HG03575 (cell line): ENCODE results near the gene TUT4.

Source experiments
- ATAC-seq: cut with Tn5 transposase; IDR thresholded peaks from one replicate; pipeline ENCODE4 v1.9.1; 2021; ENCODE audit not compliant: unreplicated experiment, insufficient number of reproducible peaks, low FRiP score; ENCODE audit errors: extremely low read depth

Gene TUT4

GRCh38 chr1:52542085-52542688, 10.7 kb downstream of the TUT4 start:
- no peak for ATAC-seq

- no peak for ATAC-seq
Measured at GRCh38 chr1:52534928-52535764, 17.7 kb downstream of the TUT4 start.

DNA sequence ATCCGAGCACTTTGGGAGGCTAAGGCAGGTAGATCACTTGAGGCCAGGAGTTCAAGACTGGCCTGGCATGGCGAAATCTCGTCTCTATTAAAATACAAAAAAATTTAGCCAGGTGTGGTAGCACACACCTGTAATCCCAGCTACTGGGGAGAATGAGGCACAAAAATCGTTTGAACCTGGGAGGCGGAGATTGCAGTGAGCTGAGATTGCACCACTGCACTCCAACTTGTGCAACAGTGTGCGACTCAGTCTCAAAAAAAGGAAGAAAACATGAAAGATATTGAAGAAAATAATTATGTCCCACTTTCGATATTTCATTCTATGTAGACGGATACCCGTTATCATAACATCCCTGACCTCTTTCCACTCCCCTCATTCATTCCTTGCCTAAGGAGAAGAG, 19.2 kb downstream of the TUT4 start:
- ATAC-seq, result no peak

GRCh38 chr1:52532731-52533327, 20.1 kb downstream of the TUT4 start:
- no peak for ATAC-seq

DNA sequence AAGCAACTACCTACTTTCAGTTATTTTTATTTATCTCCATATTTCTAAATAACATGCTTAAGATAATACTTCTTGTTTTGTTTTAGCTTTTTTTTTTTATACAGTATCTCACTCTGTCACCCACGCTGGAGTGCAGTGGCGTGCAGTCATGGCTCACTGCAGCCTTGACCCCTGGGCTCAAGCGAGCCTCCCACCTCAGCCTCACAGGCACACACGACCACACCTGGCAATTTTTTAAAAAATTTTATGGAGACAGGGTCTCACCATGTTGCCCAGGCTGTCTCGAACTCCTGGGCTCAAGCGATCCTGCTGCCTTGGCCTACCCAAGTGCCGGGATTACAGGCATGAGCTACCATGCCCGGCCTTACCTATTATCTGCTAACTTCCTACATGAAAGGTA, 20.6 kb downstream of the TUT4 start:
- ATAC-seq, result no peak

DNA sequence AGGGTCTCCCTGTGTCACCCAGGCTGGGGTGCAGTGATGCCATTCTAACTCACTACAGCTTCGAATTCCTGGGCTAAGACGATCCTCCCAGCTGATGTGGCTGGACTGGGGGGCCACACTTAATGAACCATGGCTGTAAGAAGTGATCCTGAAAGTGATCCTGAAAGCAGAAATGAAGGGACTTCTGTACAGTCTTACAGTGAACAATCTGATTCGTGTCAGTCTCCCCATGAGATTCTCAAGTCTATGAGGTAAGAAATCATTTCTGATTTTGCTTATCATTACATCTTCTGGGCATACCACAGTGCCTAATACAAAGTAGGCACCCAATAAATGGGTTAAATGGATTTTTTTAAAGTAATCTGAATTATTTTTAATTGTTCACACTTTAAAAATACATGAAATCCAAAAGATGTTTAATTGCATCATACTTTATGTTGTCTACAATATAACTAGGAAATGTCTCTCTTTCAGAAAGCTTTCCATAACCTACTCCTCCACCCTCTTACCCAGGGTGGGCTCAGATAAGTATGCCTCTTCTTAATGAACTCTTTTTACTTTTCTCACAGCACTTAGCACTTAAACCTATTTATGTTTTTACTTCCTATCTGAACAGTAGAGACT, 21.5 kb downstream of the TUT4 start:
- no peak for ATAC-seq

DNA sequence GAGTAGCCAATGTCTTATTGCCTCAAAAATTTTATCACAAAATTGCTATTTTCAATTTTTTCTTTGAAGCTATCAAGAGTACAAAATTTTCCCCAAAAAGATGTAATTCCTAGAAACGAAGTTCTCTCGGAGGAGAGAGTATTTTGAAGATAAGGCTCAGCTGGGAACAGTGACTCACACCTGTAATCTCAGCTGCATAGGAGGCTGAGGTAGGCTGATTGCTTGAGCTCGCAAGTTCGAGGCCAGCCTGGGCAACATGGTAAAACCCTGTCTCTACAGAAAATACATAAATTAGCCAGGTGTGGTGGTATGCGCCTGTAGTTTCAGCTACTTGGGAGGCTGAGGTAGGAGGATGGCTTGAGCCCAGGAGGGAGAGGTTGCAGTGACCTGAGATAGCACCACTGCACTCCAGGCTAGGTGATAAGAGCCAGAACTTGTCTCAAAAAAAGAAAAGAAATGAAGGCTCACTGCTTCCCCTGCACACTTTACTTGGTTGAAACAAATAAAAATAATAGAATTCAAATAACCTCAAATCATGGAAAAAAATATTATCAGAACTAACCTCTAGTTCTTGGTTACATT, 22.2 kb downstream of the TUT4 start:
- ATAC-seq, result no peak

- no peak for ATAC-seq
Measured at GRCh38 chr1:52523376-52523775, 29.5 kb downstream of the TUT4 start.

GRCh38 chr1:52520148-52520547, 32.7 kb downstream of the TUT4 start:
- ATAC-seq, result no peak

DNA sequence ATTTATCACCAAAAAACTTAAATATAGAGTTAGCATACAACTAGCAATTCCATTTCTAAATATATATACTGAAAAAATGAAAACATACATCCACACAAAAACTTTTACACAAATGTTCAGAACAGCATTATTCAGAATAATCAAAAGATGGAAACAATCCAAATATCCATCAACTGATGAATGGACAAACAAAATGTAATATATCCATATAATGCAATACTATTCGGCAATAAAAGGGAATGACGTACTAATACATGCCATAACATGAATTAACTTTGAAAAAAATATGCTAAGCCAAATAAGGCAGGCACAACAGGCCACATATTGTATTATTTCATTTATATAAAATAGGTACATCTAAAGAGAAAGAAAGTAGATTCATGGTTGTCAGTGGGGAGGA, 33.9 kb downstream of the TUT4 start:
- ATAC-seq, result no peak

DNA sequence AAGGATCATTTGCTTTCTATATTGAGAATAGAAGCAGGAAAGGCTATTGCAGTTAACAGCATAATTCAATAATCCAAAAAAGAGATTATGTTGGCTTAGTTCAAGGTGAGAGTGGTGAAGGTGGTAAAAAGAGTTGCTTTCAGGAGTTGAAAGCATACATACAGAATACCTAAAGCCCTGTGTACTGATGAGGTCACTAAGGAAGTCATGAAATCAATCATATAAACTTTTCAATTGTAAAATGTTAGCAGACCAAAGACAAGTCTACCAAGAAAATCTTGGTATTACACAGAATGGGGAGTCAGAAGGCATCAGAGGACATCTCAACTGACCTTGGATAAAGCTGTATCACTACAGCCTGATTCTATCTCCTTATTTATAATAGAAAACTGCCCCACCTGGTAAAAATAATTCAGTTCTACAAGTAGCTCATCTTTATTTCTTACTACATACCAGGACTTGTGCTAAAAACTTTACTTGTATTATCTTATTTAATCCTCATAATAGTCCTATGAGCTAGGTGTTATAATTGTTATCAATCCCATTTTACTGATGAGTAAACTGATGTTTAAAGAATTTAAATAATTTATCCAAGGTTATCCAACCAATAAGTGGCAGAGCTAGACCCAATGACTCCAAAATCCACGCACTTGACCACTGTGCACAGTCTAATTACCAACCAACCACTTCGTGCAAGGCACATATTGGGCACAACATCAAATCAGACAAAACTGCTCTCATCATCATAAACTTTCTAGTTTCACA, 40.9 kb downstream of the TUT4 start:
- no peak for ATAC-seq

DNA sequence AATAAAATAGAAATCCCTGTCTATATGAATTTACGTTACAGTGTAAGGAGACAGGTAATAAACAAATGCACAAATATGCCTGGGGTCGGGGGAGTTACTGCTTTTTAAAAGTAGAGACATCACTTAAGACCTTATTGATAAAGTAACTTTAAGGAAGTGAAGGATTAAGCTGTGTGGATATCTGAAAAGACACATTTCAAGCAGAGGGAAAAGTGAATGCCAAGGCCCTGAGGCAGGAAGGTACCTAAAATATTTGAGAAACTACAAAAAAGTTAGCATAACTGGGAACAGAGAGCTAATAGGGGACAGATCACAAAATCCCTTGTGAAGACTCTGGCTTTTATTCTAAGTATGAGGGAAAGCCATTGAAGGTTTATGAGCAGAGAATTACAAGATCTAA, 41.5 kb downstream of the TUT4 start:
- no peak for ATAC-seq

DNA sequence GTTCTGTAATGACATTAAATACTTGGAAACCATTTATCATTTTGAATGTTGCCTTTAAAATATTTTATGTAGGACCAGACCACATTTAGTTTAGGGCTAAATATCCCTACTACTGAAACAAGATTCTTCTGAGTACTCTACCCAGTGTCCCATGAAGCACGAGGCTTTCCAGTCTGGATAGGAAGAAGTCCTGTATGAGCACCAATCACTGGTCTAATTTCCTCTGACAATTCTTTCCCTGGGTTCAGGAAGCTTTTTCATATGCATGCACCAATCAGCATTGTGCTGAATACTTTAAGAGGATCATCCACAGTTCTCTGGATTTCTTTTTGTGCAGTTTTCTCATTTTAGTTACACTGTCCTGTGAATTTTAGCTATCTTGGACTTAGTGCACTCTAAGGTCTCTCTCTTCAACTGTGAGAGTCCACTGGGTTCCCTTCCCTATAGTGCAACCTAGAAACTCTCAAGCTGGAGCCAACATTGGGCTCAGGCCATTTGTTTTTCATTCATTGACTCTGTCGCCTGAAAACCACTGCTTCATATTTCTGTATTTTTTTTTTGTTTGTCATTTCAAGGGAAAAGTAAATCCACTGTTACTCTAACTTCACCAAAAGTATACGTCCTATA, 45.9 kb downstream of the TUT4 start:
- no peak for ATAC-seq

GRCh38 chr1:52506349-52506748, 46.5 kb downstream of the TUT4 start:
- ATAC-seq, result no peak

DNA sequence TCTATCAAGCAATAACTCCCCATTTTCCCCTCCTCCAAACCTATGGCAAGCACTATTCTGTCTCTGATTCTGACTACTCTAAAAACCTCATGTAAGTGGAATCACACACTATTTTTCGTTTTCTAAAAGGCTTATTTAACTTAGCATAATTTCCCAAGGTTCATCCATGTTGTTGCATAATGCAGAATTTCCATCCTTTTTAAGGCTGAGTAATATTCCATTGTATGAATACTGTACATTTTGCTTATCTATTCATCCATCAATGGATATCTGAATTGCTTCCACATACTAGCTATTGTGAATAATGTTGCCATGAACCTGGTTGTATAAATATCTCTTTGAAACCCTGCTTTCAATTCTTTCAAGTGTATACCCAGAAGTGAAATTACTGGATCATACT, 48.2 kb downstream of the TUT4 start:
- no peak for ATAC-seq

DNA sequence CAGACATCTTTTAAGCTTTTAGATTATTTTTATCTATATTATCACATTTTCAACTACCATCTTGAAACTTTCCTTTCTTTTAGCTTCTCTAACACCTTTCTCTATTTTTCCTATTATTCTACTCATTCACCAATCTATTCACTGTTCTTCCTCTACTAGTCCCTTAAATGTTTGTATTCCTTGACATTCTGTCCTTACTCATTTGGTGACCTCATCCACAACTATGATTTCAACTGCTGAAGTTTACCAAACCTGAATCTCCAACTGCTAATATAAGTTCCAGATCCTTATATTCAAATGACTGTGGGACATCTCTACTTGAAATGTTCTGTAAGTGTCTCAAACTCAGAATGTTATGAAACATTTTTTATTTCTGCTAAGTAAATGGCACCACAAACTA, 49.2 kb downstream of the TUT4 start:
- no peak for ATAC-seq

GRCh38 chr1:52502789-52503188, 50.1 kb downstream of the TUT4 start:
- no peak for ATAC-seq

DNA sequence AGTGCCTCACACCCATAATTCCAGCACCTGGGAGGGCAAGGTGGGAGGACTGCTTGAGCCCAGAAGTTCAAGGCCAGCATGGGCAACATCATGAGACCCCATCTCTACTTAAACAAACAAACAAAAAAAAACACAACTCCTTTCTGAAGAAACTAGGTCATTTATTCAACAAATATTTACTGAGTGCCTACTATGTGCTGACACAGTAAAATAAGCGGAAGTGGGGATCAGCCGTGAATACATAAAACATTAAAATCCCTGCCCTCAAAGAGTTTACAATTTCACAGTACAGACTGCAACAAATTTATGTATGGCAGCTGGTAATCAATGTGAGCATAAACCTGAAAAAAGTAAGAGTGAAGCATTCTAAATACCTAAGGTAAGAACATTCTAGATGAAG, 65.3 kb downstream of the TUT4 start:
- ATAC-seq, result no peak
